Fibroblast of skin of scalp (primary cell): ENCODE data around the gene HMGB3. TPM values are rescaled to one million over a fixed set of nuclear protein-coding genes. Genes with fewer than 3 reads are reported as not detected.
"Not testable (repeated sequence)": the region's sequence is repeated elsewhere in the genome, so short reads cannot be mapped to it uniquely, and the experiment has no call there.

Source experiments
- DNase-seq: peaks from one replicate; pipeline ENCODE4 v3.0.0-alpha.2; 2013
- polyA plus RNA-seq, 2 experiments: library from polyadenylated mRNA; unstranded; fragments of 120-200 nt; gene quantifications; one replicate each; pipeline ENCODE4 v1.2.1, GENCODE V29; 2013; ENCODE audit not compliant: insufficient read length in 2 of 2

HMGB3 gene
- 76.4 TPM for polyA plus RNA-seq (2013, experiment 1 of 2; ENCODE audit: insufficient read length)
- polyA plus RNA-seq (2013, experiment 2 of 2; ENCODE audit: insufficient read length) = 74.4 TPM

- peak; percentile 91 for DNase-seq
Observed at GRCh38 chrX:150982788-150983520, at the start of gene HMGB3. TSS of gene HMGB3 (plus strand) at chrX:150983335. CDS start at chrX:150985600, 2,265 bp downstream.

DNA sequence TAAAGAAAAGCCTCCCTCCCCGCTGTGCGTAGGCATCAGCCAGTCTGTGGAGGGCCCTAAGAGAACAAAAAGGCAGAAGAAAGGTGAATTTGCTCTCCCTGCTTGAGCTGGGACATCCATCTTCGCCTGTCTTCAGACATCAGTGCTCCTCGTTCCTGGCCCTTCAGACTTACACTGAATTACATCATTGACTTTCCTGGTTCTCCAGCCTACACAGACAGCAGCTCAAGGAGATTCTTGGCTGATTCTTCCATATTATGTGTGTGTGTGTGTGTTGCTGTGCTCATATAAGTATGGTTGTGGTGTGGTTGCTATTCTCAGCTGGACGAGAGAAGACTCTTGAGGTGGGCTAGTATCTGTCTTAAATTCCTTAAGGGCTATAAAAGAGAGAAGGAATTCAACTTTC lies 49.2 kb upstream of the HMGB3 start:
- peak; percentile 56 for DNase-seq

DNA sequence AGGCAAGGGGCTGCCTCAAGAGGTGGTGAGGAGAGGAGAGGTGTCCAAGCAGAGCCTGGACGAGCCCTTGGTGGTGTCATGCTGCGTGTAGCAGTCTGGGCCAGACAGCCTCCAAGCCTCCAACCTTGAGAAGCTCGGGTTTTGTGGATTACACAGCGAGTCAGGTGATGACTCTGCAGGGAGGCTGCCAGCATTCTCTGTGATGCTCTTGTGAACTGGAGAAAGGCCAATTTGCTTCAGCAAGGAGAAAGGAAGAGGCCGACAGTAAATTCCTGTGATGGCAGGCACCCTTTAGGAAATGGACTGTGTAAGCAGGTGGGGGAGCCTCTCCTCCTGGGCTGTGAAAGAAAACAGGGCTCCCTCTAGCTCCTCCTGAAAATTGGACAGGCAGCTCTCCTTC lies 48.7 kb upstream of the HMGB3 start:
- DNase-seq = peak; percentile 70

- DNase-seq = peak; percentile 79
Observed at GRCh38 chrX:150935467-150935866, 47.7 kb upstream of the HMGB3 start.

DNA sequence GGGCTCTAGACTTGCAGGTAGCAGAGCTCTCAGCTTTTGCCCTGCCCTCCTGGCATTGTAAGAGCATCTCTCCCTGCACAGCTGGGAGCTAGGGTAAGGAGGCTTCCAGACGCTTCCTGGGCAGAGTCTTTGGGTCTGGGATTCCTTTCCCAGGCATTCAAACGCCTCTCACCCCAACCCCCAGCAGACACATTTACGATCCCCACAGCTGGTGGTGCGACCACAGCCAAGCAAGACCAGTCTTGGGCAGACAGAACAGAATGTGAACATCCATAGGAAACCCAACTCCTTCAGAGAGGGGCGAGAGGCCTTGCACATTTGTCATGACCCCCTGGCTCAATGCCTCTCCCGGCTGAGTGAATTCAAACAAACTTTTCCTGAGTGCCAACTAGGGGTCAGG lies 46.6 kb upstream of the HMGB3 start:
- DNase-seq = peak; percentile 80

DNA sequence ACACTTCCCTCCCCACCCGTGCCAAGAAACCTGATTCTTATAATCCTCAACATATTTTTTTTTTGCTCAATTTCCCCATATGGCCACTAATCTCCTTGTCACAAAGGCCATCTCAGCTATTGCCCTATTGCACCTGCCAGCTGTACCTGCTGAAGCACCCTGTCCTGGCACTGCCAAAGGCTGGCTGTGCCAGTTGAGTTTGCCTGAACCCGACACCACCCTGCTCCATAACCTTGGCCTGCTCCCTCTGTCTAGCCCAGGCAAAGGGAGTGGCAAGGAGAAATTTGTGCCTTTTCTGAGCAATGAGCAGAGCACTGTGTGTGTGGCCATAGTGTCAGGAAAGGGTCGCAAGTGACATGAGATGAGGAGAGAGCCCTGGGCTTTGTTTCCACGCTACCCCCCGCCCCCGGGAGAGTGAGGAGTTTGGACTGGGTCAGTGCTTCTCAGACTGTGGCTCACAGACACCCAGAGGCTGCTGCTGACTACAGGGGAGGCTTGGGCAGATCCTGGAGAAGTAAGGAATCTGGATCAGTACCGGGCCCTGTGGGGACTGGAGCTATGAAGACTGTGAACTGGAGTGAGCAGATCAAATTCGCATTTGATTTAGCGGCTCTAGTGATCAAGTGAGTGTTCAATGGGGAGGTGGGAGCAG lies 42.2 kb upstream of the HMGB3 start:
- no peak for DNase-seq

DNA sequence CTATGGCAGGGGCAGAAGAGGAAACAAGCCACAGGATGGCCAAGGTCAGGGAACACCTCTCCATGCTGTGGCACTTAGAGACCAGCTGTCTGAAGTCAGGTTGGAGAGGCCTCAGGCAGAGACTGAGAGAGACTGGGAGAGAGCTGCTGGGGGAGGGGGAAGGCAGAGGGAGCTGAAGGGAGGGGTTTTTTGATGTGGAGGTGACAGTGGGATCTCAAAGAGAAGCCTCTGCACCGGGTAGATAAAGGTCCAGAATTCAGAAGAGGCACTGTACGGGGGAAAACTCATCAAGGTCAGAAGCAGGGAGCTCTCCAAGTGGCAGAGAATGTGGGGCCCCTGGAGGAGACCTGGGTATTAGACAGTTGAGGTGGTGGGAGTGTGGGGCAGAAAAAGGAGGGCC lies 41.6 kb upstream of the HMGB3 start:
- DNase-seq = no peak

DNA sequence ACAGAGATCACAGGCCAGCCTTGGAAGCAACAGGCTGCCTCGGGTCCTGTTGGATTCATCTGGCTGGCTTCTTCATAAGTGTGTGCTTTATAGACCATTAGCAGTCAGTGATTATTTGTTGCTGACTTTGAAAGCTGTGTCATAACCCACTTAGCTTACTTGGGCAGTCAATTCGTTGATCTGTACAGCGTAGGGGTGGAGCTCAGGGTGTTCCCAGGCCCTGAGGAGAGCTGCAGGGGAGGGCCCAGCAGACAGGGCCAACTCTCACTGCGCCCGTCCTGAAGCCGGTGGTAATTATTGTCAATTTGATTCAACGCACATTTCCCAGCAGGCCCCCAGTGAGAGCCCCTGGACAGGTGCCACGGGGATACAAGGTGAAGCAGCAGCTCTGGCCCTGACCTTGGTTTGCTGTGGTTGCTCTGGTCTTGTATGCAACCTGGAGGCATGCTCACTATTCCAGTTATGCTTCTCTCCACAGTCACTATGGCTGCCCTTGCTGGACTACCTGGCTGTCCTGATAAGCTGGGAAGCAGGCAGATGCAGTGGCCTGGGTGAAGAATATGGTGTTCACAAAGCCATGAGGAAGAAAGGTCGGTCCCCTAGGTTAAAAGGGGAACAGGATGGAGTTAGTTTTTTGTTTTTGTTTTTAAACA lies 40.1 kb upstream of the HMGB3 start:
- DNase-seq = no peak

GRCh38 chrX:150944233-150944632 lies 38.9 kb upstream of the HMGB3 start:
- DNase-seq = no peak

DNA sequence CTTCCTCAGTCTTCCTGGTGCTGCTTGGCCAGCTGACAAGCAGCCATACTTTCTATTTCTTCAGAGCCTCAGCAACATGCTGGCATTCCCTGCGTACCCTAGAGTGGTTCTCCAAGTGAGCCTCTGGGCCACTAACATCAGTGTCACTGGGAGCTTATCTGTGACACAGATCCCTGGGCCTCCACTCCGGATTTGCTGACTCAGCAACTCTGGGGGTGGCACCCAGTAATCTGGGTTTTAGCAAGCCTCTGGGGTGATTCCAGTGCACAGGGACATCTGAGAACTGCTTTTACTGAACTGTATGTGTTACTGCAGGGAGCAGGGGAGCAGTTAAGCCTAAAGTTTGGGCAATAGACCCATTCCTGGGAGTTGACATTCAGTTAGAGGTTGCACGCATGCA lies 28.2 kb upstream of the HMGB3 start:
- DNase-seq = no peak

DNA sequence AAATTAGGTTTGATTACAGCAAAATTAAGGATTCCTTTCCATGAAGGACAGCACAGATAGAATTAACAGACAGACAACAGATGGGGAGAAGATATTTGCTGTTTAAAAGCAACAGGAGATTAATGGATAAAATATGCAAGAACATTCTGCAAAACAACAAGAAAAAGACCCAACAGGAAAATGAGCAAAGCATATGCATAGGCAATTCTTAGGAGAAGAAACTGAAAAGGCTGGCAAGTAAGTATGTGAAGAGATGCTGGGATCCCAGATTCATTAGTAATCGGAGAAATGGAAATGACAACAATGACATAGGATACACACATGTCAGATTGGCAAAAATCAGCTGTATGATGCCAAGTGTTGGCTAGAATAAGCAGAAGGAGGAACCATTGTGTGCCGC lies 27.5 kb upstream of the HMGB3 start:
- no peak for DNase-seq

- no peak for DNase-seq
Observed at GRCh38 chrX:150958177-150958576, 25.0 kb upstream of the HMGB3 start.

GRCh38 chrX:150959557-150959956 lies 23.6 kb upstream of the HMGB3 start:
- DNase-seq = no peak

- no peak for DNase-seq
Observed at GRCh38 chrX:150961631-150962030, 21.5 kb upstream of the HMGB3 start.

- DNase-seq = not testable (repeated sequence)
Observed at GRCh38 chrX:150964416-150964815, 18.7 kb upstream of the HMGB3 start.

- no peak for DNase-seq
Observed at GRCh38 chrX:150966235-150966634, 16.9 kb upstream of the HMGB3 start.

GRCh38 chrX:150966742-150967141 lies 16.4 kb upstream of the HMGB3 start:
- no peak for DNase-seq

GRCh38 chrX:150967786-150968185 lies 15.3 kb upstream of the HMGB3 start:
- no peak for DNase-seq

GRCh38 chrX:150968862-150969720 lies 14.0 kb upstream of the HMGB3 start:
- no peak for DNase-seq

GRCh38 chrX:150972450-150972849 lies 10.7 kb upstream of the HMGB3 start:
- no peak for DNase-seq

- no peak for DNase-seq
Observed at GRCh38 chrX:150975655-150976390, 7.3 kb upstream of the HMGB3 start.
